HAP-1 (cell line): ENCODE results near the gene LRP10.

Experiments
- DNase-seq, 2 experiments: peaks; one replicate each; pipeline ENCODE4 v3.0.0-alpha.2; 2016 to 2020; ENCODE audit warnings: low spot score in 2 of 2
- H3K27me3 ChIP-seq: fragments of 250-450 bp; sonication (Bioruptor Pico); 2 replicates; pipeline ENCODE4 v1.5.1; 2020; ENCODE audit warnings: low read depth, mild to moderate bottlenecking, moderate library complexity
- H3K36me3 ChIP-seq: fragments of 250-450 bp; sonication (Bioruptor Pico); replicated peaks from 2 replicates; pipeline ENCODE4 v1.5.1; 2020; ENCODE audit warnings: mild to moderate bottlenecking
- H3K4me1 ChIP-seq: fragments of 250-450 bp; sonication (Bioruptor Pico); 2 replicates; pipeline ENCODE4 v1.5.1; 2020; ENCODE audit warnings: mild to moderate bottlenecking
- H3K4me3 ChIP-seq: fragments of 250-450 bp; sonication (Bioruptor Pico); 2 replicates; pipeline ENCODE4 v1.5.1; 2020; ENCODE audit warnings: mild to moderate bottlenecking, moderate library complexity
- H3K9me3 ChIP-seq: fragments of 250-450 bp; sonication (Bioruptor Pico); 2 replicates; pipeline ENCODE4 v1.5.1; 2020; ENCODE audit warnings: mild to moderate bottlenecking, moderate library complexity
- in situ Hi-C: fragments of 300-500 bp; cut with MboI; formaldehyde crosslinking; loops from 3 replicates; pipeline ENCODE4 v1.14.3; 2020; ENCODE audit warnings: low sequenced_read_pairs, inconsistent platforms, mixed read lengths

The LRP10 gene

DNA sequence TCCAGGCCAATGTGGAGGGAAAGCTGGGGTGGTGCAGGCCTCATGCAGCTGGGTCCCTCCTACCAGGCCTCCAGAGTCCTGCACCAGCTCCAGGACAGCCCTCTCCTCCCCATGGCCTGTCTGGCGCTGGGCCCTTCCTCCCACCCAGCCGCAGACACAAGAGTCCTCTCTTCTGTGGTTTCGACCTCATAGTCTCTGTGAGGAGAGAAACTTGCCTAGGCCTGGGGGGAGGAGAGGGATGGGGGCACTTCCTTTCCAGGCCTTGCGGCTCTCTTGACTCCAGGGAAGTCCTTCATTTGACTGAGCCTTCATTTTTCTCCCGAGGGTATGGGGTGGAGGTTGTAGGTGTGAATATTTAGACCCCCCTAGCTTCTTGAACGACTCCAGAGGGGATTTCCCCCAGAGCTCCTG, 32.9 kb upstream of the LRP10 start:
- Histone ChIP-seq H3K4me1 (no peaks in the 10 kb centered on the region), H3K9me3 (no peaks in the 10 kb centered on the region), H3K36me3 (peaks cover 9% of the 10 kb centered on the region), H3K4me3 (no peak overlapping the region), H3K27me3 (no peaks in the 10 kb centered on the region)
- DNase-seq = no peak
- in situ Hi-C loops = no loop called here

DNA sequence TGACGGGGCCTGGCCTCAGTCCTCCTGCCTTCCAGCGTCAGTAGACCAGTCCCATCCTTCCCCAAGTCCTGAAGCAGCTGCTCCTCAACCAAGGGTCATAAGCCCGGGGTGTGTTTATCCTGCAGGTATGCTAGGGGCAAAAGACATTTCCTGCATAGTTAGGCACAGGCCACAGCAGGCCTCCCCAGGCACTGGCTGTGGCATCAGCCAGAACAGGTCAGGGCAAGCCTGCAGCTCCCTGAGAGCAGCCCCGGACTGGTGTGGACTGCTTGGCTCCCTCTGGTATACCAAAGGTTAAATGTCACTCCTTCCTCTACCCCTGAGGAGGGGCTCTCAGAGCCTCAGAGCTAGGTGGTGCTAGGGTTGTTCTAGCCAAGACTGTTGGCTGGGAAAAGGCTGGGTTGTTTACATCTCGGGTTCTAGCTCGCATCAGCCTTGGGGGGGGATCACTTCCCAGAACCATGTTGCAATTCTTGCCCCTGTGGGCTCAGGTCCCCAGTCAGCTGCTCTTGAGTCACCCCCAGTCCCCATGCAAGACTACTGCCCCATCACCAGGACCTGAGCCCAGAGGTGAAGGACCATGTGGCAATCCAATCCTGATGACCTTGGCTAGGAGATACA, 32.3 kb upstream of the LRP10 start:
- no peak for DNase-seq
- no peaks in the 10 kb centered on the region for H3K27me3 ChIP-seq
- H3K9me3 ChIP-seq = no peaks in the 10 kb centered on the region
- no peak overlapping the region for H3K4me3 ChIP-seq
- peaks cover 2% of the 10 kb centered on the region for H3K36me3 ChIP-seq
- in situ Hi-C loops = no loop called here
- no peaks in the 10 kb centered on the region for H3K4me1 ChIP-seq

DNA sequence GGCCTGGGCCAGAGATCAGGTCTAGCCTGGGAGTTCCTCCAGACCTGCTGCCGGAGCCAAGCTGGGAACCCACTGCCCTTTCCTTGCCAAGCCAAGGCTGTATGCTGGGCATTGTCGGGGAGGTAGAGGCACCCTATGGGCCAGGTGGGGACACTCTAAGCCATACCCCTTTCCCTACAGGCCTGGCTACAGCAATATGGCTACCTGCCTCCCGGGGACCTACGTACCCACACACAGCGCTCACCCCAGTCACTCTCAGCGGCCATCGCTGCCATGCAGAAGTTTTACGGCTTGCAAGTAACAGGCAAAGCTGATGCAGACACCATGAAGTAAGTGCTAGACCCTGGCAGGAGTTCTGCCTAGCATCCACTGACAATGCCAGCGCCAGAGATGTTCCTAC, 30.2 kb upstream of the LRP10 start:
- in situ Hi-C loops = no loop called here
- H3K36me3 ChIP-seq = no peaks in the 10 kb centered on the region
- H3K4me3 ChIP-seq = no peak overlapping the region
- DNase-seq = no peak
- no peaks in the 10 kb centered on the region for H3K9me3 ChIP-seq
- no peaks in the 10 kb centered on the region for H3K4me1 ChIP-seq
- H3K27me3 ChIP-seq = no peaks in the 10 kb centered on the region

DNA sequence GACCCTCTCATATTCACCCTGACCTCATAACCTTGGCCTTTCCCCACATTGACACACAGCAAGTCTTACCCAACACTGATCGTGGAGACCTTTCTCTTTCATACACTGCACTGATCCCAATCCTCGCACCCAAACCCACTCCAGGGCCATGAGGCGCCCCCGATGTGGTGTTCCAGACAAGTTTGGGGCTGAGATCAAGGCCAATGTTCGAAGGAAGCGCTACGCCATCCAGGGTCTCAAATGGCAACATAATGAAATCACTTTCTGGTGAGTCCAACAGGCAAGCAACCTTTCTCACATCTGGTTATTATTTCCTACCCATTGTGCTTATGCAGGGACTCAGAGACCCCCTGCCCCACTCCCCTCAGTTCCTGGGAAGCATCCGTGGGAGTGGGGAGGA, 29.8 kb upstream of the LRP10 start:
- no peak for DNase-seq
- Histone ChIP-seq H3K4me1 (no peaks in the 10 kb centered on the region), H3K4me3 (no peak overlapping the region), H3K9me3 (no peaks in the 10 kb centered on the region), H3K27me3 (no peaks in the 10 kb centered on the region), H3K36me3 (no peaks in the 10 kb centered on the region)
- in situ Hi-C loops = no loop called here

GRCh38 chr14:22842211-22843122, 29.1 kb upstream of the LRP10 start:
- Histone ChIP-seq H3K27me3 (no peaks in the 10 kb centered on the region), H3K36me3 (no peaks in the 10 kb centered on the region), H3K9me3 (no peaks in the 10 kb centered on the region), H3K4me1 (no peaks in the 10 kb centered on the region), H3K4me3 (no peak overlapping the region)
- in situ Hi-C loops = no loop called here
- no peak for DNase-seq

DNA sequence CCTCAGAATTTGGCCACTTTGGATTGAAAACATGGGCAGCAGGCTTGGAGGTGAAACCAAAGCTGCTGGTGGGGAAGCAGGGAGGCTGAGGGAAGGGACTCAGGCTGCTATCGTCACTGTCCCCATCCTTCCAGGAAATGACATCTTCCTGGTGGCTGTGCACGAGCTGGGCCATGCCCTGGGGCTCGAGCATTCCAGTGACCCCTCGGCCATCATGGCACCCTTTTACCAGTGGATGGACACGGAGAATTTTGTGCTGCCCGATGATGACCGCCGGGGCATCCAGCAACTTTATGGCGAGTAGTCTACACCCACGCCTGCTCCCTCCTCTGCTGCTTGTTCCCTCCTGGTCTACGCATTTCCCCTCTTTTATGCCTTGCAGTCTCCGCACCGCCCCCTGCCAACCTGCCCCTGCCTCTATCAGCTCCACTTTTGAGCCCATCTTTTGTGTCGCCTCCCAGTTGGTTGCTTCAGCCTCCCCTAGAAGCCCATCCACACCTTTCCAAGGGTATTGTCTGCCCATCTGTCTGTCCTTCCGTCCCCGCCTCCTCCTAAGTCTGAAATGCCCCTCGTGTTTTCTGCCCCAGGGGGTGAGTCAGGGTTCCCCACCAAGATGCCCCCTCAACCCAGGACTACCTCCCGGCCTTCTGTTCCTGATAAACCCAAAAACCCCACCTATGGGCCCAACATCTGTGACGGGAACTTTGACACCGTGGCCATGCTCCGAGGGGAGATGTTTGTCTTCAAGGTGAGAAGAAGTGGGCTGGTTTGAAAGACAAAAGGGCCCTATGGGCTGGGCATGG, 28.2 kb upstream of the LRP10 start:
- no peak for DNase-seq
- Histone ChIP-seq H3K4me1 (no peaks in the 10 kb centered on the region), H3K36me3 (no peaks in the 10 kb centered on the region), H3K27me3 (no peaks in the 10 kb centered on the region), H3K9me3 (no peaks in the 10 kb centered on the region), H3K4me3 (no peak overlapping the region)
- in situ Hi-C loops = no loop called here

- Histone ChIP-seq H3K27me3 (no peaks in the 10 kb centered on the region), H3K4me3 (no peak overlapping the region), H3K36me3 (no peaks in the 10 kb centered on the region), H3K9me3 (no peaks in the 10 kb centered on the region), H3K4me1 (no peaks in the 10 kb centered on the region)
- in situ Hi-C loops = no loop called here
- no peak for DNase-seq
These were observed 27.1 kb upstream of the LRP10 start for GRCh38 chr14:22844221-22845102.

GRCh38 chr14:22845103-22845394, 26.5 kb upstream of the LRP10 start:
- Histone ChIP-seq H3K27me3 (no peaks in the 10 kb centered on the region), H3K4me1 (no peaks in the 10 kb centered on the region), H3K9me3 (no peaks in the 10 kb centered on the region), H3K36me3 (no peaks in the 10 kb centered on the region), H3K4me3 (no peak overlapping the region)
- in situ Hi-C loops = no loop called here
- no peak for DNase-seq

DNA sequence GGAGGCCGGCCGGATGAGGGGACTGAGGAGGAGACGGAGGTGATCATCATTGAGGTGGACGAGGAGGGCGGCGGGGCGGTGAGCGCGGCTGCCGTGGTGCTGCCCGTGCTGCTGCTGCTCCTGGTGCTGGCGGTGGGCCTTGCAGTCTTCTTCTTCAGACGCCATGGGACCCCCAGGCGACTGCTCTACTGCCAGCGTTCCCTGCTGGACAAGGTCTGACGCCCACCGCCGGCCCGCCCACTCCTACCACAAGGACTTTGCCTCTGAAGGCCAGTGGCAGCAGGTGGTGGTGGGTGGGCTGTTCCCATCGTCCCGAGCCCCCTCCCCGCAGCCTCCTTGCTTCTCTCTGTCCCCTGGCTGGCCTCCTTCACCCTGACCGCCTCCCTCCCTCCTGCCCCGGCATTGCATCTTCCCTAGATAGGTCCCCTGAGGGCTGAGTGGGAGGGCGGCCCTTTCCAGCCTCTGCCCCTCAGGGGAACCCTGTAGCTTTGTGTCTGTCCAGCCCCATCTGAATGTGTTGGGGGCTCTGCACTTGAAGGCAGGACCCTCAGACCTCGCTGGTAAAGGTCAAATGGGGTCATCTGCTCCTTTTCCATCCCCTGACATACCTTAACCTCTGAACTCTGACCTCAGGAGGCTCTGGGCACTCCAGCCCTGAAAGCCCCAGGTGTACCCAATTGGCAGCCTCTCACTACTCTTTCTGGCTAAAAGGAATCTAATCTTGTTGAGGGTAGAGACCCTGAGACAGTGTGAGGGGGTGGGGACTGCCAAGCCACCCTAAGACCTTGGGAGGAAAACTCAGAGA, 25.5 kb upstream of the LRP10 start:
- in situ Hi-C loops = no loop called here

DNA sequence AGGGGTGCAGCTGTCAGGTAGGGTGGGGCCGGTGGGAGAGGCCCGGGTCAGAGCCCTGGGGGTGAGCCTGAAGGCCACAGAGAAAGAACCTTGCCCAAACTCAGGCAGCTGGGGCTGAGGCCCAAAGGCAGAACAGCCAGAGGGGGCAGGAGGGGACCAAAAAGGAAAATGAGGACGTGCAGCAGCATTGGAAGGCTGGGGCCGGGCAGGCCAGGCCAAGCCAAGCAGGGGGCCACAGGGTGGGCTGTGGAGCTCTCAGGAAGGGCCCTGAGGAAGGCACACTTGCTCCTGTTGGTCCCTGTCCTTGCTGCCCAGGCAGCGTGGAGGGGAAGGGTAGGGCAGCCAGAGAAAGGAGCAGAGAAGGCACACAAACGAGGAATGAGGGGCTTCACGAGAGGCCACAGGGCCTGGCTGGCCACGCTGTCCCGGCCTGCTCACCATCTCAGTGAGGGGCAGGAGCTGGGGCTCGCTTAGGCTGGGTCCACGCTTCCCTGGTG, 24.7 kb upstream of the LRP10 start:
- H3K4me1 ChIP-seq = no peaks in the 10 kb centered on the region

More for the DNA sequence above, 25.5 kb upstream of the LRP10 start:
- no peaks in the 10 kb centered on the region for H3K27me3 ChIP-seq
- no peaks in the 10 kb centered on the region for H3K9me3 ChIP-seq
- no peak overlapping the region for H3K4me3 ChIP-seq
- no peaks in the 10 kb centered on the region for H3K4me1 ChIP-seq
- DNase-seq = no peak
- H3K36me3 ChIP-seq = no peaks in the 10 kb centered on the region

DNA sequence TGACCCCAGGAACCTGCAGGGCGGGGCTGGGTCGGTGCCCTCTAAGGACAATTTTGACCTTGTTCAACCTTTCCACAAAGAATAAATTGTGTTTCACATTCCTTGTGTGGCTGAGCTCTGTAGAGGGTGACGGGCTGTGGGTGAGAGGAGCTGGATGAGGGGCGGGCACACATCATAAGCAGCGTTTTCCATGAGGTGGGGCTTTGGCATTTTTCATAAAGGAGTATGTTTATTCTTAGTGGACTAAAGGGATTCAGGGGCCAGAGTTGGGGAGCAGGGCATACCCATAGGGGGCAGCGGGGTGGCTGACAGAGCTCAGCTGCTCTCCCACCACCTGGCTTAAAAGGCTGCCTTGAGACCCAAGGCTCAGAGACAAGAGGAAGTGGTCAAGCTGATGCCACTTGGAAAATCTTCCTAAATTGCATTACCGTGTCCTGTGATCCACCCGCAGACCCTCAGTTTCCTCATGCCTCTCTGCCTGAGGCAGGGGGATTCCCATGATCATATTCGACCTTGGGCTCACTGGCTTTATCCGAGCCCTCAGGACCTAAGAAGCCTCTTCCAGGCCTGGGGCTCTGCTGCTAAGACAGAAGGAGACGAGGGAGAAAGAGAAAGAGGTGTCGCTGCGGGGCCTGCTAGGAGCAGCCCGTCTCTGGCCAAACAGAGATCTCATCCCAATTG, 23.7 kb upstream of the LRP10 start:
- H3K4me3 ChIP-seq = no peak overlapping the region
- no peaks in the 10 kb centered on the region for H3K27me3 ChIP-seq
- no peaks in the 10 kb centered on the region for H3K9me3 ChIP-seq
- no peak for DNase-seq
- 0 out of 2 replicates have a peak, but pooled peaks cover 1% of the 10 kb centered on the region for H3K4me1 ChIP-seq
- no peaks in the 10 kb centered on the region for H3K36me3 ChIP-seq
- in situ Hi-C loops = no loop called here

More for the DNA sequence above, 24.7 kb upstream of the LRP10 start:
- Histone ChIP-seq H3K4me3 (no peak overlapping the region), H3K27me3 (no peaks in the 10 kb centered on the region), H3K9me3 (no peaks in the 10 kb centered on the region), H3K36me3 (no peaks in the 10 kb centered on the region)
- no peak for DNase-seq
- in situ Hi-C loops = no loop called here
